ENCODE data around the gene AP1M2.
"Not testable (repeated sequence)": the region's sequence is repeated elsewhere in the genome, so short reads cannot be mapped to it uniquely, and the experiment has no call there.

The AP1M2 gene

DNA sequence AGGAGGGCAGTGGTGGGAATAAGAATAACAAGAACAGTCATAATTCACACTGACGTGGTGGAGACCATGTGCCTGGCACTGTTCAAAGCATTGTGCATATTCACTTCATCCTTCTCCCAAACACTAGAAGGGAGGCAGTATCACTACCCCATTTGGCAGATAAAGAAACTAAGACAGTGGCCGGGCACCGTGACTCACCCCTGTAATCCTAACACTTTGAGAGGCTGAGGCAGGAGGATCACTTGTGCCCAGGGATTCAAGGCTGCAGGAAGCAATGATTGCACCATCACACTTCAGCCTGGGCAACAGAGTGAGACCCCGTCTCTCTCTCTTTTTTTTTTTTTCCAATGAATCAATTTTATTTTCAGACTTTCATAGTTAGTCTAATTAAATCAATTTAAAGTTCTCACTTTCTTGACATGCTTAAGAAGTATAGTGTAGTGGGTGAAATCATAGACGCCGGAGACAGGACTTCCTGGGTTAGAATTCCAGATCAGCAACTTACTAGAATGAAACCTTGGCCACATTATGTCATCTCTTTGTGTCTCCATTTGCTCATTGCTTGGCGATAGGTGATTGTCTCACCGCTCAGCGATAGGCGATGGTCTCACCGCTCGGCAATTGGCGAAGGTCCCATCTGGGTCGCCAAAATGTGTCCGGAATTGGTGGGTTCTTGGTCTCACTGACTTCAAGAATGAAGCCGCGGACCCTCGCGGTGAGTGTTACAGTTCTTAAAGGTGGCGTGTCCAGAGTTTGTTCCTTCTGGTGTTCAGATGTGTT lies 48.7 kb downstream of the AP1M2 start:
- no peak for DNase-seq (ENCODE audit: low read depth)

GRCh38 chr19:10537668-10538067 lies 49.4 kb downstream of the AP1M2 start:
- no peak for DNase-seq (ENCODE audit: low read depth)

- DNase-seq (ENCODE audit: low read depth), result no peak
Measured at GRCh38 chr19:10535613-10536012, 51.5 kb downstream of the AP1M2 start.

DNA sequence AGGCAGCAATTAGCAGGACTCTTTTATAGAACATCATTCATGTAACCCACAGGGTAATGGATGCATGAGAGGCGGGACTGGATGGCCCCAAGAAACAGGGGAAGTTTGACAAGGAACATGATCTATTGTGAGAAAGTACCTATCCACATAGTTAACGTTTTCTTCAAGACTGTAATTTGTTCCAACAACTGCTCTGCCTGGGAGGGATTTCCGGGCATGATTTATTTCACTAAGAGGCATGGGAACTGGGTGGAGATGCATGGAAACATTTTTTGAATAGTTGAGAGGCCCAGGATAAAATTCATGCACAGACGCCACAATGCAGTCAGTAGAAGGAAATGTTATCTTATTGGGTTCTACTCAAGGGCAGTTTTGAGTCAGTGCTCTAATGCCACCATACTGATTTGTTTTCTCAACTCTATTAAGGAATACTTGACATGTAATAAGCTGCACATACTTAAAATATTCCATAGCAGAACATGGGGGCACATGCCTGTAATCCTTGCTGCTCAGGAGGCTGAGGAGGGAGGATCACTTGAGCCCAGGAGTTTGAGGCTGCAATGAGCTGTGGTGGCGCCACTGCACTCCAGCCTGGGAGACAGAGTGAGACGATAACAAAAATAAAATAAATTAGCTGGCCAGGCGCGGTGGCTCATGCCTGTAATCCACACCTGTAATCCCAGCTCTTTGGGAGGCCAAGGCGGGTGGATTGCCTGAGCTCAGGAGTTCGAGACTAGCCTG lies 53.3 kb downstream of the AP1M2 start:
- DNase-seq (ENCODE audit: low read depth), result peak; percentile 20

DNA sequence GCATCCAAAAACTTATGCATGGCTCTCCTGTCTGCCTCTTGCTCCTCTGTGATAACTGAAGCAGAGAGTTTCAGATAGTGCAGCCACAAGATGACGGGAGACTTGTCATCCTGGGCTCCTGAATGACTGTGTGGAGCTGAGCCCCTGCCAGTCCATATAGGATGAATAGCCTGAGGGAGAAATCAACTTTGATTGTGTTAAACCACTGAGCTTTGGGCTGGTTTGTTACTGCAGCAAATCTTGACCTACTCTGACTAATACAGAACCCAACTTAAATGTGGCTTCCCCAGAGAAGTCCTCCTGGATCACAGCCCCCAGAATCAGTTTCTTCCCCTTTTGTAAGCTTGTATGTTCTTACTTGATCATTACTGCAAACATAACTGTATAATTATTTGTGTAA lies 54.7 kb downstream of the AP1M2 start:
- DNase-seq (ENCODE audit: low read depth), result no peak

- DNase-seq (ENCODE audit: low read depth), result not testable (repeated sequence)
Measured at GRCh38 chr19:10526887-10527286, 60.2 kb downstream of the AP1M2 start.

DNA sequence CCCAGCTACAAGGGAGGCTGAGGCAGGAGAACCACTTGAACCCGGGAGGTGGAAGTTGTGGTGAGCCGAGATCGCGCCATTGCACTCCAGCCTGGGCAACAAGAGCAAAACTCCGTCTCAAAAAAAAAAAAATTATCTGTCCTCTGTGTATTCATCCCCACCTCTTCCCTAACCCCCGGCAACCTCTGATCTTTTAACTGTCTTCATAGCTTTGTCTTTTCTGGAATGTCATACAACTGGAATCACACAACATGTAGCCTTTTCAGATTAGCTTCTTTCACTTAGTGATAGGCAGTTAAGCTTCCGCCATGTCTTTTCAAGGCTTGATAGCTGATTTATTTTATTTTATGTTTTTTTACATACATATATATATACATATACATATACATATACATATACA lies 61.5 kb downstream of the AP1M2 start:
- no peak for DNase-seq (ENCODE audit: low read depth)

GRCh38 chr19:10523135-10523636 lies 63.9 kb downstream of the AP1M2 start:
- no peak for DNase-seq (ENCODE audit: low read depth)
